SK-N-MC (cell line): ENCODE results near the gene MBD2.
"Not testable (repeated sequence)": the region's sequence is repeated elsewhere in the genome, so short reads cannot be mapped to it uniquely, and the experiment has no call there.

Experiments
- EZH2 ChIP-seq: fragments of 200-600 bp; sonication (generic); IDR thresholded peaks from one replicate; pipeline ENCODE4 v1.6.1; 2017; ENCODE audit warnings: antibody characterized with exemption
- POLR2AphosphoS5 ChIP-seq: IDR thresholded peaks from 2 replicates; pipeline ENCODE4 v1.6.1; 2012; ENCODE audit warnings: mild to moderate bottlenecking, low read depth, low read length, borderline replicate concordance

DNA sequence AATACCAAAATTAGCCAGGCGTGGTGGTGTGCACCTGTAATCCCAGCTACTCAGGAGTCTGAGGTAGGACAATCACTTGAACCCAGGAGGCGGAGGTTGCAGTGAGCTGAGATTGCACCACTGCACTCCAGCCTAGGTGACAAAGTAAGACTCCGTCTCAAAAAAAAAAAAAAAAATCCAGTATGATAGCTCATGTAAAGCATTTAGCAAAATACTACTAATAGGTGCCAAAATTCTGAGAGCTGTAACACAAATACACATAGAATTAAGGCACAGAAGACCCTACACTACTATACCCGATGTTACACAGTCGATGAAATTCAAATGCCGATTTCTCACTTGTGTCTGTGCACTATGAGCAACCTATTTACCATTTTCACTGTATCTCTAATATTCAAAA lies 5.7 kb downstream of the MBD2 start:
- not testable (repeated sequence) for TF ChIP-seq EZH2, POLR2AphosphoS5
